Activated CD4-positive, alpha-beta memory T cell treated with anti-CD3 and anti-CD28 coated beads for 36 hours (primary cell): ENCODE data around the gene MYH15. TPM values are rescaled to one million over a fixed set of nuclear protein-coding genes. Genes with fewer than 3 reads are reported as not detected.

Experiments
- CTCF ChIA-PET: fragments of 350-600 bp; sonication (Branson Sonifier 250); formaldehyde crosslinking; loops from one replicate; lab custom pipeline; 2021; ENCODE audit warnings: antibody characterized with exemption, inconsistent platforms; lab: Charles Lee
- POLR2A ChIA-PET: fragments of 350-600 bp; sonication (Branson Sonifier 250); formaldehyde crosslinking; loops from one replicate; lab custom pipeline; 2021; ENCODE audit warnings: antibody characterized with exemption; lab: Charles Lee
- DNase-seq: peaks from one replicate; pipeline ENCODE4 v3.0.0-alpha.2; 2020
- H3K27ac Mint-ChIP-seq: one replicate; pipeline ENCODE4 v1.8.0; 2021; ENCODE audit warnings: mixed read lengths
- H3K27me3 Mint-ChIP-seq: one replicate; pipeline ENCODE4 v1.8.0; 2021; ENCODE audit warnings: mixed read lengths
- H3K36me3 Mint-ChIP-seq: one replicate; pipeline ENCODE4 v1.8.0; 2021; ENCODE audit warnings: mixed read lengths
- H3K4me1 Mint-ChIP-seq: one replicate; pipeline ENCODE4 v1.8.0; 2021; ENCODE audit warnings: low read depth, mixed read lengths
- H3K4me3 Mint-ChIP-seq: one replicate; pipeline ENCODE4 v1.8.0; 2021; ENCODE audit warnings: mild to moderate bottlenecking, mixed read lengths
- H3K9me3 Mint-ChIP-seq: one replicate; pipeline ENCODE4 v1.8.0; 2021; ENCODE audit warnings: mixed read lengths
- intact Hi-C: fragments of 100-400 bp; cut with micrococcal nuclease; formaldehyde crosslinking; loops from one replicate; pipeline ENCODE4 v1.15.1; 2023
- total RNA-seq, 2 experiments: library from RNA; stranded (reverse); gene quantifications; one replicate each; pipeline ENCODE4 v1.2.3, GENCODE V29; 2021

MYH15 gene
- total RNA-seq, 2 experiments from 2014 or later: 0.12 to 0.17 TPM

GRCh38 chr3:108394563-108394962 lies 115.8 kb downstream of the MYH15 start:
- DNase-seq: no peak
- ChIA-PET CTCF (no interaction called here), POLR2A (no interaction called here)
- Mint-ChIP-seq H3K27me3 (peaks cover 11% of the 10 kb centered on the region), H3K4me1 (no peaks in the 10 kb centered on the region), H3K36me3 (no peaks in the 10 kb centered on the region), H3K4me3 (no peak overlapping the region), H3K9me3 (no peaks in the 10 kb centered on the region), H3K27ac (no peak overlapping the region)
- intact Hi-C loops: no loop called here

- no peak for DNase-seq
- ChIA-PET CTCF (interaction anchor here (1.1 kb wide), 1 partner anchor 21 kb away, joined by 3 read pairs; no protein-coding TSS in a partner anchor), POLR2A (no interaction called here)
These were observed 116.4 kb downstream of the MYH15 start for GRCh38 chr3:108394016-108394415.

GRCh38 chr3:108393128-108393900 lies 117.1 kb downstream of the MYH15 start:
- DNase-seq: no peak
- intact Hi-C loops: no loop called here
- Mint-ChIP-seq H3K36me3 (no peaks in the 10 kb centered on the region), H3K9me3 (no peaks in the 10 kb centered on the region), H3K4me3 (no peak overlapping the region), H3K4me1 (peaks cover 7% of the 10 kb centered on the region), H3K27ac (no peak overlapping the region), H3K27me3 (peaks cover 11% of the 10 kb centered on the region)
- POLR2A ChIA-PET: no interaction called here
- CTCF ChIA-PET: interaction anchor here (1.1 to 1.2 kb wide), 2 partner anchors 9 to 21 kb away, joined by 3 to 4 read pairs; no protein-coding TSS in a partner anchor

More at GRCh38 chr3:108394016-108394415, 116.4 kb downstream of the MYH15 start:
- Mint-ChIP-seq H3K36me3 (no peaks in the 10 kb centered on the region), H3K9me3 (no peaks in the 10 kb centered on the region), H3K27me3 (peaks cover 11% of the 10 kb centered on the region), H3K4me3 (no peak overlapping the region), H3K4me1 (peaks cover under 1% of the 10 kb centered on the region), H3K27ac (no peak overlapping the region)
- intact Hi-C loops: no loop called here

- no peaks in the 10 kb centered on the region for H3K36me3 Mint-ChIP-seq
- no peak overlapping the region for H3K4me3 Mint-ChIP-seq
- no peak for DNase-seq
- peaks cover 11% of the 10 kb centered on the region for H3K27me3 Mint-ChIP-seq
- peaks cover 19% of the 10 kb centered on the region for H3K4me1 Mint-ChIP-seq
- no peaks in the 10 kb centered on the region for H3K9me3 Mint-ChIP-seq
- ChIA-PET CTCF (no interaction called here), POLR2A (no interaction called here)
- H3K27ac Mint-ChIP-seq: no peak overlapping the region
- intact Hi-C loops: no loop called here
These were observed 118.3 kb downstream of the MYH15 start for GRCh38 chr3:108391917-108392593.

GRCh38 chr3:108389372-108389771 lies 121.0 kb downstream of the MYH15 start:
- Mint-ChIP-seq H3K36me3 (no peaks in the 10 kb centered on the region), H3K4me3 (no peak overlapping the region), H3K27me3 (peaks cover 16% of the 10 kb centered on the region), H3K9me3 (no peaks in the 10 kb centered on the region), H3K27ac (no peak overlapping the region), H3K4me1 (peaks cover 19% of the 10 kb centered on the region)
- POLR2A ChIA-PET: interaction anchor here (1.1 to 2.0 kb wide), 2 partner anchors 258 to 271 kb away, joined by 3 to 4 read pairs; no protein-coding TSS in a partner anchor
- CTCF ChIA-PET: interaction anchor here (1.5 kb wide), 1 partner anchor 89 kb away, joined by 5 read pairs; no protein-coding TSS in a partner anchor
- DNase-seq: no peak
- intact Hi-C loops: loop anchor here (2.0 to 5.0 kb wide), 4 partner anchors 187 to 447 kb away; no protein-coding TSS in a partner anchor

GRCh38 chr3:108388136-108389132 lies 122.0 kb downstream of the MYH15 start:
- DNase-seq: peak; percentile 25
- Mint-ChIP-seq H3K36me3 (no peaks in the 10 kb centered on the region), H3K4me1 (peaks cover 19% of the 10 kb centered on the region), H3K27me3 (peaks cover 16% of the 10 kb centered on the region), H3K9me3 (no peaks in the 10 kb centered on the region), H3K4me3 (no peak overlapping the region), H3K27ac (no peak overlapping the region)
- ChIA-PET CTCF (interaction anchor here (0.9 to 2.0 kb wide), 3 partner anchors 45 to 234 kb away, joined by 3 to 6 read pairs (median 5); no protein-coding TSS in a partner anchor), POLR2A (interaction anchor here (0.7 to 2.0 kb wide), 6 partner anchors 66 to 315 kb away, joined by 3 to 6 read pairs (median 4); partner anchors contain the start of gene HHLA2)
- intact Hi-C loops: loop anchor here (1.0 to 5.0 kb wide), 9 partner anchors 28 to 446 kb away; partner anchors contain the start of gene IFT57

- ChIA-PET CTCF (interaction anchor here (2.0 kb wide), 1 partner anchor 44 kb away, joined by 6 read pairs; no protein-coding TSS in a partner anchor), POLR2A (no interaction called here)
- Mint-ChIP-seq H3K27ac (no peak overlapping the region), H3K9me3 (no peaks in the 10 kb centered on the region), H3K4me3 (no peak overlapping the region), H3K27me3 (peaks cover 14% of the 10 kb centered on the region), H3K4me1 (peaks cover 19% of the 10 kb centered on the region), H3K36me3 (no peaks in the 10 kb centered on the region)
- DNase-seq: no peak
- intact Hi-C loops: loop anchor here (5.0 kb wide), 3 partner anchors 185 to 445 kb away; no protein-coding TSS in a partner anchor
These were observed 123.3 kb downstream of the MYH15 start for GRCh38 chr3:108387063-108387462.

GRCh38 chr3:108383306-108383705 lies 127.1 kb downstream of the MYH15 start:
- ChIA-PET CTCF (no interaction called here), POLR2A (no interaction called here)
- Mint-ChIP-seq H3K36me3 (no peaks in the 10 kb centered on the region), H3K9me3 (peaks cover 3% of the 10 kb centered on the region), H3K27ac (no peak overlapping the region), H3K27me3 (peaks cover 5% of the 10 kb centered on the region), H3K4me1 (peaks cover 12% of the 10 kb centered on the region), H3K4me3 (no peak overlapping the region)
- no peak for DNase-seq
- intact Hi-C loops: no loop called here

- Mint-ChIP-seq H3K27ac (no peak overlapping the region), H3K9me3 (peaks cover 3% of the 10 kb centered on the region)
These were observed 128.8 kb downstream of the MYH15 start for GRCh38 chr3:108381529-108382140.

GRCh38 chr3:108380128-108380795 lies 130.1 kb downstream of the MYH15 start:
- Mint-ChIP-seq H3K36me3 (no peaks in the 10 kb centered on the region), H3K9me3 (peaks cover 3% of the 10 kb centered on the region), H3K27ac (no peak overlapping the region), H3K4me3 (no peak overlapping the region), H3K27me3 (no peaks in the 10 kb centered on the region), H3K4me1 (no peaks in the 10 kb centered on the region)
- intact Hi-C loops: no loop called here
- no peak for DNase-seq
- ChIA-PET POLR2A (no interaction called here), CTCF (interaction anchor here (0.8 kb wide), 1 partner anchor 97 kb away, joined by 3 read pairs; no protein-coding TSS in a partner anchor)

More at GRCh38 chr3:108381529-108382140, 128.8 kb downstream of the MYH15 start:
- DNase-seq: no peak
- intact Hi-C loops: no loop called here
- Mint-ChIP-seq H3K4me3 (no peak overlapping the region), H3K36me3 (no peaks in the 10 kb centered on the region), H3K4me1 (no peaks in the 10 kb centered on the region), H3K27me3 (peaks cover 5% of the 10 kb centered on the region)
- POLR2A ChIA-PET: no interaction called here
- CTCF ChIA-PET: no interaction called here
